Activated CD8-positive, alpha-beta memory T cell treated with anti-CD3 and anti-CD28 coated beads for 4 hours (primary cell): ENCODE measurements around the gene VSIG4.
"Not testable (repeated sequence)": the region's sequence is repeated elsewhere in the genome, so short reads cannot be mapped to it uniquely, and the experiment has no call there.

Experiments used
- DNase-seq, 2 donors: peaks; one replicate each; pipeline ENCODE4 v3.0.0-alpha.2; 2020; ENCODE audit warnings: low read depth in 2 of 2

VSIG4 gene

GRCh38 chrX:66039944-66040343 lies at the start of gene VSIG4:
Gene VSIG4 (minus strand): TSS chrX:66040080. CDS start chrX:66039998, 82 bp downstream.
- DNase-seq, result no peak

GRCh38 chrX:66076801-66077200 lies 36.9 kb upstream of the VSIG4 start:
- DNase-seq, result no peak

DNA sequence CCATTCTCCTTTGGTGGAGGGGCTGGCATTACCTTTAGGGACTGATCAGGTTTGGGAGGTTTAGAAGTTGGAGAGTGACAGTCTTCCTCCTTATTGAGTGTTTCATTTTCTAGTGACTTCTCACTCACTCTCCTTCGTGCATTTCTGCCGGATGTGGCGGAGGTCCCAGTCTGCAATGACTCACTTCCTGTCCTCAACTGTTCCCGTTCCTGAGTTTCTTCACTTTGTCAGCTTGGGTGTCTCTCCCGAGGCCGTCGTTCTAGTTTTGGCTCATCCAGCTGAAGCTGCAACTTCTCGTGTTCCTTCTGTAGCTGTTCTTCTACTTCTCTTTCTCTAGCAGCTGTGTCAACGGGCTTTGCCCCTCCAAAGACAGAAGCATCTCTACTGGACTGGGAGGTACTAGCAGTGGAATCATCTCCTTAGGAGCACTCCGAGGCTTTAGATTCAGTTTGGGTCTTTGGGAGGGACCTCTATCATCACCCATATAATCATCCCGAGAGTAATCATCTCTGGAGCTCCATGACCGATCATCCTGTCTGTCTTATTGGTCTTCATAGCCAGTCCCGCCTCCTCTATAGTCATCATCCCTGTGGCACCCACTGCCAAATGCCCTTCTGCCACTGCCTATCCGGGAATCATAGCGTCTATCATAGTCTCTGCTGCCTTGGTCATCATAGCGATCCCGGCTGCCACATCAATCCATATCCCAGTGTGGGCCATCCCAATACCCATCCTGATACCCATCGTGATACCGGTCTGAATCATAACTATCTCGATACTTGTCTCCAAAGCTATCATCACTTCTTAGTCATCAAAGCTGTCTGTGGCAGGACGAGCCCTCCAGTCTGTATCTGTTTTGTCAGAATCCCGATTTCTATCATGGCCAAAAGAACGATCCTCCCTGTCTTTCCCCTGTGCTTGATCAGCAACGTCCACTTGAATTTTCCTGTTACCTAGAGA lies 35.3 kb upstream of the VSIG4 start:
- DNase-seq, result peak; percentile 17 to 27

GRCh38 chrX:66071126-66071525 lies 31.2 kb upstream of the VSIG4 start:
- no peak for DNase-seq

- DNase-seq, result no peak
Observed at GRCh38 chrX:66064261-66064660, 24.4 kb upstream of the VSIG4 start.

DNA sequence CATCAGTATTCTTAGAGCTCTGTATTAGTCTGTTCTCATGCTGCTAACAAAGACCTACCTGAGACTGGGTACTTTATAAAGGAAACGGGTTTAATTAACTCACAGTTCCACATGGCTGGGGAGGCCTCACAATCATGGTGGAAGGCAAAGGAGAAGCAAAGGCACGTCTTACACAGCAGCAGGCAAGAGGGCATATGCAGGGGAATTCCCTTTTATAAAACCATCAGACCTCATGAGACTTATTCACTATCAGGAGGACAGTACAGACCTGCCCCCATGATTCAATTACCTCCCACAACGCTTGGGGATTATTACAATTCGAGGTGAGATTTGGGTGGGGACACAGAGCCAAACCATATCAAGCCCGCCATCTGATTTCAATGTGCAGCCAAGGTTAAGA lies 17.1 kb upstream of the VSIG4 start:
- not testable (repeated sequence) for DNase-seq

DNA sequence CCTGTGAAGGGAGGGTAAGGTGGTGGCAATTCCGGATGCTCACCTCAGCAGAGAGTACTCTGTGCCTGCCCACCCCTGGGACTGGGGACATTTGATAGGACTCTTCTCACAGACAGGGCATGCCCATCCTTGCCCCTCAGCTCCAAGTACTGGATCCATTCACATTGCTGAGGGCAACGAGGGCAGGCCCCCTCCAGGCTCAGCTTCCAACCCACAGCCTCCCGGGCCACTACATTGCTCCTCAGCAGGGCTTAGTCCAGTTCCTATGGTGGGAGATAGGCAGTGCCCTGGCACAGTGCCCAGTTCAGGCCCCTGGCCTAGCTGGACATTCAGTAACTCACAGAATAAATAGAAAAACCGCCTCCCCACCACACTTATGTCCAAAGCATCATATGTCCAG lies 15.1 kb upstream of the VSIG4 start:
- DNase-seq, result no peak

DNA sequence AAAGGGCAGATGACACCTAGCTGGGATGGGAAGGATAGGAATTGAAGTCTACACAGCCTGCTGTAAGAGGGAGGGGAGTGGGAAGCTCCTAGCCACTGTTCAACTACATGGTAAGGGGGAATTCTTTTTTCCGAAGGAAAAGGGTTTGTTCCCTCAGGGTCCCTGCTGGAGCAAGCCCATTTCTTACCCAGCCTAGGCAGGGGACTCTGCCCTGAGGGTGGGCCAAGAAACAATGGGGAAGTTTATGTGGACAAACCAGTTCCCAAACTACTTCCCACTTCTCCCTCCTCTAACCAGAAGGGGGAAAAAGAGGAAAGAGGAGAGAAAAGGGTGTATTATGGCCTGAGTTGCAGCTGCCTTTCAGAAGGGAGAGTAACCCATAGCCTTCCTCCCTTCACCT lies 13.5 kb upstream of the VSIG4 start:
- no peak for DNase-seq

DNA sequence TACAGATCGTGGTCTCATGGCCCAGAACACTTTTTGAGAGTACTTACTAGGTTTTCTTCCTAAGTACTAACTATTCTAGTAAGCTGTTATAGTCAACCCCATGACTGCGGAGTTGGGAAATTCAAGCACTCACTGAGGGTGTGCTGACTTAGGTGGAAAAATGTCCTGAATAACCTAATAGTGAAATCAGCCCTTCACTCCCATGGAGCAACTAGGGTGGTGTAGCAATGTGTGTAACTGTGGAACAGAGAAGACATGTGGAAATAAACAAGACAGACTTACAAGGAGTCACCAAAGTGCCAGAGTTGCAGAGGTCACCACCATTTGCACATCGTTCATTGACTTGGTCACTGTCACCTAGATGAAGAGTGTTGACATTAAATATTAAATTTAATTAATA lies 12.1 kb upstream of the VSIG4 start:
- no peak for DNase-seq

- no peak for DNase-seq
Observed at GRCh38 chrX:66050140-66050569, 10.3 kb upstream of the VSIG4 start.

- no peak for DNase-seq
Observed at GRCh38 chrX:66049056-66049455, 9.2 kb upstream of the VSIG4 start.

GRCh38 chrX:66046612-66047235 lies 6.8 kb upstream of the VSIG4 start:
- DNase-seq, result no peak

- no peak for DNase-seq
Observed at GRCh38 chrX:66045894-66046293, 6.0 kb upstream of the VSIG4 start.

GRCh38 chrX:66043584-66043983 lies 3.7 kb upstream of the VSIG4 start:
- DNase-seq, result no peak

- no peak for DNase-seq
Observed at GRCh38 chrX:66042307-66043077, 2.6 kb upstream of the VSIG4 start.

- no peak for DNase-seq
Observed at GRCh38 chrX:66038115-66038514, 1.8 kb downstream of the VSIG4 start.

GRCh38 chrX:66036231-66036630 lies 3.6 kb downstream of the VSIG4 start:
- DNase-seq, result no peak

DNA sequence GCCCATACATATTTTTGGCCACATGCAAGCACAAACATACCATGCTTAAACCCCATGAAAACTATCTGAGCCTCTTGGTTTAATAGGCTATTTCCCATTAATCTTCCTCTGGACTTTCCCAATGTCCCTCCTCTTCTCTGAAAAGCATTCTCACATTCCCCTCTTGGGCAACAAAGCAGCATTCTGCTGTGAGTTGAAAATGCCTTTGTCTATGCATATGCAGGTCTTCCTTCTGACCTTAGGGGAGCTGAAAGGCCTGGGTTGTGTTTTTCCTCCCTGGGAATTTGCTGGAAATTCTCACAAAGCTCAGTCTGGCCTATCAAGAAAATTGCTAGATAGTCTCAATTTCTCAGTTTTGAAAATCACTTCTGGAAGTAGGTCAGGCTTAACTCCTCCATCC lies 4.2 kb downstream of the VSIG4 start:
- DNase-seq, result no peak

GRCh38 chrX:66030505-66031317 lies 9.2 kb downstream of the VSIG4 start:
- no peak for DNase-seq

DNA sequence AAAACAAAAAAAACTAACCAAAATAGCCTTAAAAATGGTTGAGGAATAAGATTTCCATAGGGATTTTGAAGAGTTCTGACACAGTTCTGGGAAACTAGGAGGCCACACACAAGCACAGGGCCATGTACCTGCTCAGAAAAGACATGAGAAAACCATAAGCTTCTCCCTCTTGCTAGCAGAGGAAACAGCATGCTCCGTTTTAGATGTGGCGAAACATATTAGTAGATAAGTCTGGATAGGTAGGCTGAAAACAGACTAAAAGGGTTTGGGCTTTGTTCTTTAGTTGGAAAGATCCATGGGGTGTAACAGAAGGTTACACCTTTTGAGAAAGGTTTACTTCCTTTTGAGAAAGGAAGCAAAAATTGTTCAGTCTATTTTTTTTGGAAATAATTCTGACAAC lies 10.9 kb downstream of the VSIG4 start:
- DNase-seq, result no peak

DNA sequence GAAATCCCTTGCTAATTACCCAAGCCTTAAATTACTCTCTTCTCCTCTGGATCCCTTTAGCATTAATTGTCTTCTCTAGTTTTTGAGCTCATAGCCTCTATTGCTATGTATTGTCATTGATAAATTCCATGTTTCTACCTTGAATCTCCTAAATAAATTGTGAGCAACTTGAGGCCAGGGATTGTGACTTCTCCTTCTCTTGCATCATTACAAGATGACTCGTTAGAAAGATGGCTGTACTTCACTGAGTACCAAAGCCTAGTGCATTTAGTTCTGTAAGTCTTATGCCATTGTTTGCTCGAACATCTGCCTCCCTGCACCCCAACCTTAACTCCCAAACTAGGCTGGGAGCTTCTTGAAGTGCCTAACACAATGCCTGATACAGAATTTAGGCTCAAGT lies 15.3 kb downstream of the VSIG4 start:
- no peak for DNase-seq

- DNase-seq, result no peak
Observed at GRCh38 chrX:66024092-66024467, 15.8 kb downstream of the VSIG4 start.
